ENCODE measurements around the gene C2orf78. TPM values are rescaled to one million over a fixed set of nuclear protein-coding genes. Genes with fewer than 3 reads are reported as not detected.

Gene C2orf78
- total RNA-seq, 1 donor, result not detected

GRCh38 chr2:73850009-73850408 lies 66.0 kb downstream of the C2orf78 start:
- TF ChIP-seq CTCF (IDR thresholded peaks at IDR 0.05; ENCODE audit: insufficient read depth, low read depth, low read length), result no peak
- no peak for DNase-seq (ENCODE audit: low read depth)
- no peak overlapping the region for H3K4me3 ChIP-seq (ENCODE audit: low read depth, low read length)

- TF ChIP-seq CTCF (IDR thresholded peaks at IDR 0.05; ENCODE audit: insufficient read depth, low read depth, low read length), result peak; percentile 24
- H3K4me3 ChIP-seq (ENCODE audit: low read depth, low read length), result no peak overlapping the region
- DNase-seq (ENCODE audit: low read depth), result no peak
These were observed 67.3 kb downstream of the C2orf78 start for GRCh38 chr2:73851274-73851673.

GRCh38 chr2:73852020-73852419 lies 68.0 kb downstream of the C2orf78 start:
- TF ChIP-seq CTCF (IDR thresholded peaks at IDR 0.05; ENCODE audit: insufficient read depth, low read depth, low read length), result no peak
- peak; percentile 90 for DNase-seq (ENCODE audit: low read depth)
- H3K4me3 ChIP-seq (ENCODE audit: low read depth, low read length), result no peak overlapping the region

- TF ChIP-seq CTCF (IDR thresholded peaks at IDR 0.05; ENCODE audit: insufficient read depth, low read depth, low read length), result no peak
- DNase-seq (ENCODE audit: low read depth), result no peak
- H3K4me3 ChIP-seq (ENCODE audit: low read depth, low read length), result no peak overlapping the region
These were observed 71.5 kb downstream of the C2orf78 start for GRCh38 chr2:73855526-73855925.

- H3K4me3 ChIP-seq (ENCODE audit: low read depth, low read length), result no peak overlapping the region
- TF ChIP-seq CTCF (IDR thresholded peaks at IDR 0.05; ENCODE audit: insufficient read depth, low read depth, low read length), result no peak
- DNase-seq (ENCODE audit: low read depth), result peak; percentile 56
These were observed 72.2 kb downstream of the C2orf78 start for GRCh38 chr2:73856214-73856613.

GRCh38 chr2:73859721-73860586 lies 76.0 kb downstream of the C2orf78 start:
- no peak overlapping the region for H3K4me3 ChIP-seq (ENCODE audit: low read depth, low read length)
- no peak for TF ChIP-seq CTCF (IDR thresholded peaks at IDR 0.05; ENCODE audit: insufficient read depth, low read depth, low read length)
- peak; percentile 55 for DNase-seq (ENCODE audit: low read depth)
